ENCODE measurements around the gene CCDC201.

The CCDC201 gene

GRCh38 chr7:45885264-45885882 is 12.5 kb upstream of the CCDC201 start:
- in situ Hi-C loops (cut with HindIII; ENCODE audit: low sequenced_read_pairs), result no loop called here
- no peak for DNase-seq (ENCODE audit: low read depth)
- TF ChIP-seq CTCF (IDR thresholded peaks at IDR 0.05; ENCODE audit: low read depth, low read length, missing control alignments), result no peak
- H3K4me3 ChIP-seq (ENCODE audit: low read depth, low read length), result no peak overlapping the region

GRCh38 chr7:45884136-45884535 is 11.3 kb upstream of the CCDC201 start:
- no peak for TF ChIP-seq CTCF (IDR thresholded peaks at IDR 0.05; ENCODE audit: low read depth, low read length, missing control alignments)
- in situ Hi-C loops (cut with HindIII; ENCODE audit: low sequenced_read_pairs), result no loop called here
- no peak overlapping the region for H3K4me3 ChIP-seq (ENCODE audit: low read depth, low read length)
- DNase-seq (ENCODE audit: low read depth), result no peak

- TF ChIP-seq CTCF (IDR thresholded peaks at IDR 0.05; ENCODE audit: low read depth, low read length, missing control alignments), result no peak
- H3K4me3 ChIP-seq (ENCODE audit: low read depth, low read length), result no peak overlapping the region
- in situ Hi-C loops (cut with HindIII; ENCODE audit: low sequenced_read_pairs), result no loop called here
- no peak for DNase-seq (ENCODE audit: low read depth)
These were observed 9.6 kb upstream of the CCDC201 start for GRCh38 chr7:45882465-45882810.

GRCh38 chr7:45881759-45882464 is 9.0 kb upstream of the CCDC201 start:
- in situ Hi-C loops (cut with HindIII; ENCODE audit: low sequenced_read_pairs), result no loop called here
- H3K4me3 ChIP-seq (ENCODE audit: low read depth, low read length), result no peak overlapping the region
- no peak for DNase-seq (ENCODE audit: low read depth)
- no peak for TF ChIP-seq CTCF (IDR thresholded peaks at IDR 0.05; ENCODE audit: low read depth, low read length, missing control alignments)

- no peak overlapping the region for H3K4me3 ChIP-seq (ENCODE audit: low read depth, low read length)
- no peak for DNase-seq (ENCODE audit: low read depth)
- in situ Hi-C loops (cut with HindIII; ENCODE audit: low sequenced_read_pairs), result no loop called here
- TF ChIP-seq CTCF (IDR thresholded peaks at IDR 0.05; ENCODE audit: low read depth, low read length, missing control alignments), result no peak
These were observed 8.4 kb upstream of the CCDC201 start for GRCh38 chr7:45881280-45881758.

- no peak overlapping the region for H3K4me3 ChIP-seq (ENCODE audit: low read depth, low read length)
- in situ Hi-C loops (cut with HindIII; ENCODE audit: low sequenced_read_pairs), result no loop called here
- TF ChIP-seq CTCF (IDR thresholded peaks at IDR 0.05; ENCODE audit: low read depth, low read length, missing control alignments), result no peak
- DNase-seq (ENCODE audit: low read depth), result no peak
These were observed 7.6 kb upstream of the CCDC201 start for GRCh38 chr7:45880433-45880860.
